ENCODE measurements around the gene SPOCK3. TPM values are rescaled to one million over a fixed set of nuclear protein-coding genes. Genes with fewer than 3 reads are reported as not detected.

SPOCK3 gene
- total RNA-seq, 1 experiment from 2014 or later = 0.24 TPM

- no peak for TF ChIP-seq CTCF (IDR thresholded peaks at IDR 0.05)
Measured at GRCh38 chr4:167102475-167102874, 131.8 kb downstream of the SPOCK3 start (continued).

GRCh38 chr4:167101035-167101434 is 133.3 kb downstream of the SPOCK3 start:
- ATAC-seq = no peak
- H3K36me3 Mint-ChIP-seq = no peaks in the 10 kb centered on the region
- ChIA-PET POLR2A (no interaction called here), CTCF (no interaction called here)
- H3K4me3 Mint-ChIP-seq = no peak overlapping the region
- no peaks in the 10 kb centered on the region for H3K27me3 Mint-ChIP-seq (ENCODE audit: low read depth)
- H3K27ac Mint-ChIP-seq = no peak overlapping the region
- H3K9me3 Mint-ChIP-seq = no peaks in the 10 kb centered on the region
- DNase-seq (ENCODE audit: low spot score) = no peak
- H3K4me1 Mint-ChIP-seq = no peaks in the 10 kb centered on the region
- TF ChIP-seq ZNF317 (CRISPR knock-in tag; IDR thresholded peaks at IDR 0.05; ENCODE audit: borderline replicate concordance, low read depth) = no peak
- no peak for TF ChIP-seq TEAD1 (CRISPR knock-in tag; IDR thresholded peaks at IDR 0.05)
- TF ChIP-seq STAT6 (CRISPR knock-in tag; conservative IDR thresholded peaks at IDR 0.05; ENCODE audit: low read depth) = no peak
- TF ChIP-seq EMX1 (CRISPR knock-in tag; IDR thresholded peaks at IDR 0.05) = no peak
- no peak for TF ChIP-seq USF2 (CRISPR knock-in tag; IDR thresholded peaks at IDR 0.05)

GRCh38 chr4:167100120-167100519 is 134.2 kb downstream of the SPOCK3 start:
- H3K4me3 Mint-ChIP-seq = no peak overlapping the region
- no peaks in the 10 kb centered on the region for H3K4me1 Mint-ChIP-seq
- ChIA-PET CTCF (no interaction called here), POLR2A (no interaction called here)
- no peak overlapping the region for H3K27ac Mint-ChIP-seq
- TF ChIP-seq ETV6 (CRISPR knock-in tag; IDR thresholded peaks at IDR 0.05) (no peak), FOXP4 (CRISPR knock-in tag; IDR thresholded peaks at IDR 0.05) (no peak), ZNF671 (CRISPR knock-in tag; IDR thresholded peaks at IDR 0.05) (no peak), ZNF416 (CRISPR knock-in tag; IDR thresholded peaks at IDR 0.05) (no peak), CBFB (CRISPR knock-in tag; IDR thresholded peaks at IDR 0.05; ENCODE audit: low read depth) (no peak), ZNF232 (CRISPR knock-in tag; IDR thresholded peaks at IDR 0.05) (no peak), ZNF512 (CRISPR knock-in tag; IDR thresholded peaks at IDR 0.05; ENCODE audit: borderline replicate concordance) (no peak), USF2 (CRISPR knock-in tag; IDR thresholded peaks at IDR 0.05) (no peak), ZNF138 (CRISPR knock-in tag; conservative IDR thresholded peaks at IDR 0.05) (no peak)
- no peak for ATAC-seq
- no peaks in the 10 kb centered on the region; the same call in 1 of the 2 replicates for H3K9me3 Mint-ChIP-seq
- DNase-seq (ENCODE audit: low spot score) = no peak
- no peaks in the 10 kb centered on the region for H3K36me3 Mint-ChIP-seq
- H3K27me3 Mint-ChIP-seq (ENCODE audit: low read depth) = no peaks in the 10 kb centered on the region

All from WTC11 (cell line).